ENCODE results near the gene APOBEC3G.

Gene APOBEC3G

DNA sequence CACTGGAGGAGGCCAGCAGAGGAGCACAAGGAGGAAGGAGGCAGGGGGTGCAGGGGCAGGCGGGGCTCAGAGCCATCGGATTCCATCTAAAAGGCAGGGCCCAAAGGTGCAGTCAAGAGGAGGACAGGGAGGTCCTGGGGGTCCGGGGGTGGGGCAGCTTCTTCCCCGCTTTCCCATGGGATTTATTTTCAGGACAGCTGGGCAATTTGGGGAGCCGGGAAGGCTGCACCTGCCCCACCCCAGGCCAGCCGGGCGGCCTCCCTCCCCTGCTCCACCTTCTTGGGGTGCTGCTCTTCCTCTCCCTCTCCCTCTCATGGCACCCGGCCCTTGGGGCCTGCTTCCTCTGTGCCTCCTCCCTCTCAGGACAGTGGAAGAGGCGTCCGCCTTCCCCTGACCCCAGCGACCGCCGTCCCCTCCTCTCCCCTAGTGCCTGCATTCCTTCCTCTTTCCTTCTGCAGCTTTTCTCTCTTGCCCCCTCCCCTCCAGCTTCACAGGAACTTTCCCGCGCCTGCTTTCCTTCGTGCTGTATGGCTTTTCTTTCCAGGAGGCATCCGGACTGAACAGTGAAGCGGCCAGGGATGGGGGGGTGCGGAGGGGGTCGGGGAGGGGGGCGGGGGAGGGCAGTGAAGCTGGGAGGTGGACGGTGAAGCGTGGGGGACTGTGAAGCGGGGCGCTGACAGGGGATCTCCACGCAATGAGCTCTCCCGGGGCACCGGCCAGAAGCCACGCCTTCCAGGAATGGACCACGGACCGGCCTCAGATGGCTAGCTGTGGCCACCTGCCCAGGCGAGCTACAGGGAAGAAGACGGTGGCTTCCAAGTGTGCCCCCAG, 46.9 kb downstream of the APOBEC3G start:
- H2AK5ac ChIP-seq (ENCODE audit: low read depth, low read length): peak overlapping the region; percentile 80
- peaks cover 11 to 17% of the 10 kb centered on the region in 2 donors for H3K4me1 ChIP-seq (ENCODE audit: control insufficient read depth in 2 of 2, insufficient read depth in 1 of 2, low read depth in 1 of 2, low read length in 2 of 2)
- H2BK15ac ChIP-seq (ENCODE audit: low read length): peak overlapping the region; percentile 71
- H2BK12ac ChIP-seq (ENCODE audit: low read length): peak overlapping the region; percentile 73
- H3K23ac ChIP-seq (ENCODE audit: low read depth, low read length, poor library complexity): peak overlapping the region; percentile 86
- no peak overlapping the region for H3K4me2 ChIP-seq (ENCODE audit: insufficient read depth, low read length, poor library complexity, severe bottlenecking)
- H3K79me1 ChIP-seq (ENCODE audit: low read depth, low read length): no peaks in the 10 kb centered on the region
- H4K8ac ChIP-seq (ENCODE audit: low read depth, low read length): no peak overlapping the region
- no peak for DNase-seq (ENCODE audit: low spot score)
- H3K4me3 ChIP-seq (ENCODE audit: low read length in 2 of 2): no peak overlapping the region
- H2BK120ac ChIP-seq (ENCODE audit: low read depth, low read length): peak overlapping the region; percentile 82
- H4K91ac ChIP-seq (ENCODE audit: low read depth, low read length, poor library complexity): peak overlapping the region; percentile 75
- peak overlapping the region; percentile 94 for H2BK5ac ChIP-seq (ENCODE audit: low read length)
- no peaks in the 10 kb centered on the region for H3K36me3 ChIP-seq (replicated peaks in 1 of 2; ENCODE audit: control insufficient read depth in 2 of 2, insufficient read depth in 2 of 2, low read length in 2 of 2)
- H3K27me3 ChIP-seq (ENCODE audit: control insufficient read depth in 3 of 3, insufficient read depth in 3 of 3, low read depth in 1 of 3, low read length in 3 of 3): peaks cover 0 to 2% (median 0%) of the 10 kb centered on the region in 3 experiments
- H3K4ac ChIP-seq (ENCODE audit: low read length): no peak overlapping the region
- H3K18ac ChIP-seq (ENCODE audit: low read length): peak overlapping the region; percentile 96
- peak overlapping the region; percentile 76 for H3K27ac ChIP-seq (replicated peaks; ENCODE audit: low read length)
- no CpG with 5 or more reads among the region's 33 CpGs for WGBS, 2 donors (ENCODE audit: extremely low coverage in 2 of 2, insufficient read length in 2 of 2, insufficient replicate concordance in 1 of 2)
- H3K14ac ChIP-seq (ENCODE audit: low read length): peak overlapping the region; percentile 63
- H3K9me3 ChIP-seq (replicated peaks in 1 of 2; ENCODE audit: control insufficient read depth in 2 of 2, insufficient read depth in 1 of 2, low read depth in 1 of 2, low read length in 2 of 2): peaks cover 5 to 6% of the 10 kb centered on the region in 2 donors
- H3K9ac ChIP-seq (ENCODE audit: low read depth, low read length, poor library complexity): no peak overlapping the region
- peak overlapping the region; percentile 92 for H2AFZ ChIP-seq (ENCODE audit: low read length)

DNA sequence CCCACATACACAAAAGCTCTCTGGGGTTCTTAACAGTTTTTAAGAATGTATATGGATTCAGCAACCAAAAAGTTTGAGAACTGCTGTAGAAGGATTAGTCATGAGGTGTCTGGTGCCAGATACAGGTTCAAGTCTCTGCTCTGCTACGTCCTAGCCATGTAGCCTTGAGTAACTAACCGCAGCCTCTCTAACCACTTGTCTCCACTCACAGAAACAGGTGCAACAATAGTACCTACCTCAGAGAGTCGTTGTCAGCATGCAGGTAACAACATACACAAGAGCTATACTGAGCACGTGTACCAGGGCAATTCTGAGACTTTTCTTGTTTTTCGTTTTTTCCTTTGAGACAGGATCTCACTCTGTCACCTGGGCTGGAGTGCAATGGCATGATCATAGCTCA, 48.5 kb downstream of the APOBEC3G start:
- no peak overlapping the region for H2AK5ac ChIP-seq (ENCODE audit: low read depth, low read length)
- H2BK5ac ChIP-seq (ENCODE audit: low read length): no peak overlapping the region
- H3K36me3 ChIP-seq (replicated peaks in 1 of 2; ENCODE audit: control insufficient read depth in 2 of 2, insufficient read depth in 2 of 2, low read length in 2 of 2): no peaks in the 10 kb centered on the region
- H3K23ac ChIP-seq (ENCODE audit: low read depth, low read length, poor library complexity): no peak overlapping the region
- no peak overlapping the region for H4K91ac ChIP-seq (ENCODE audit: low read depth, low read length, poor library complexity)
- no peak overlapping the region for H3K4me2 ChIP-seq (ENCODE audit: insufficient read depth, low read length, poor library complexity, severe bottlenecking)
- no peak overlapping the region for H3K14ac ChIP-seq (ENCODE audit: low read length)
- peaks cover 22 to 32% of the 10 kb centered on the region in 2 donors for H3K4me1 ChIP-seq (ENCODE audit: control insufficient read depth in 2 of 2, insufficient read depth in 1 of 2, low read depth in 1 of 2, low read length in 2 of 2)
- no peak overlapping the region for H3K4me3 ChIP-seq (ENCODE audit: low read length in 2 of 2)
- peaks cover 0 to 2% (median 0%) of the 10 kb centered on the region in 3 experiments for H3K27me3 ChIP-seq (ENCODE audit: control insufficient read depth in 3 of 3, insufficient read depth in 3 of 3, low read depth in 1 of 3, low read length in 3 of 3)
- peaks cover 5 to 6% of the 10 kb centered on the region in 2 donors for H3K9me3 ChIP-seq (replicated peaks in 1 of 2; ENCODE audit: control insufficient read depth in 2 of 2, insufficient read depth in 1 of 2, low read depth in 1 of 2, low read length in 2 of 2)
- H3K4ac ChIP-seq (ENCODE audit: low read length): no peak overlapping the region
- H2AFZ ChIP-seq (ENCODE audit: low read length): no peak overlapping the region
- H2BK12ac ChIP-seq (ENCODE audit: low read length): peak overlapping the region; percentile 30
- no peak for DNase-seq (ENCODE audit: low spot score)
- H2BK120ac ChIP-seq (ENCODE audit: low read depth, low read length): no peak overlapping the region
- WGBS, 2 donors (ENCODE audit: extremely low coverage in 2 of 2, insufficient read length in 2 of 2, insufficient replicate concordance in 1 of 2): no CpG with 5 or more reads among the region's 5 CpGs
- H3K18ac ChIP-seq (ENCODE audit: low read length): no peak overlapping the region
- no peaks in the 10 kb centered on the region for H3K79me1 ChIP-seq (ENCODE audit: low read depth, low read length)
- H3K27ac ChIP-seq (replicated peaks; ENCODE audit: low read length): no peak overlapping the region
- no peak overlapping the region for H4K8ac ChIP-seq (ENCODE audit: low read depth, low read length)
- H3K9ac ChIP-seq (ENCODE audit: low read depth, low read length, poor library complexity): no peak overlapping the region
- H2BK15ac ChIP-seq (ENCODE audit: low read length): peak overlapping the region; percentile 55

DNA sequence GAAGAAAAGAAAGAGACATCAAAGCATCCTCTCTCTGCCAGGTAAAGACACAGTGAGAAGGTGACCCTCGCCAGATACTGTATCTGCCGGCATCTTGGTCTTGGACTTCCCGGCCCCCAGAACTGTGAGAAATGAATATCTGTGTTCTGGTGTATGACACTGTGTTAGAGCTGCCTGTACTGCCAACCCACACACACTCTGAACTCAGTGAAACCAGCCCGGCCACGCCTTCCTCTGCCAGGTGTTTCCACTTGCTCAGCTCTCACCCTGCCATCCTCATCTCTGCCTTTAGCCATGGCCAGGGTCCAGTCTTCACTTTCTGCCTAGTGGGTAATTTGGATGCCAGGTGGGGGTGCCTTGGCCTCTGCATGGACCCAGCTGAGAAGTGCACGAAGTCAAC, 51.4 kb downstream of the APOBEC3G start:
- Histone ChIP-seq H3K4ac (ENCODE audit: low read length) (no peak overlapping the region), H3K36me3 (replicated peaks in 1 of 2; ENCODE audit: control insufficient read depth in 2 of 2, insufficient read depth in 2 of 2, low read length in 2 of 2) (no peaks in the 10 kb centered on the region), H2BK15ac (ENCODE audit: low read length) (peak overlapping the region; percentile 78), H2BK12ac (ENCODE audit: low read length) (no peak overlapping the region), H2AFZ (ENCODE audit: low read length) (no peak overlapping the region), H4K8ac (ENCODE audit: low read depth, low read length) (no peak overlapping the region), H3K79me1 (ENCODE audit: low read depth, low read length) (no peaks in the 10 kb centered on the region), H2AK5ac (ENCODE audit: low read depth, low read length) (peak overlapping the region; percentile 88), H2BK5ac (ENCODE audit: low read length) (no peak overlapping the region), H3K4me3 (ENCODE audit: low read length in 2 of 2) (no peak overlapping the region), H2BK120ac (ENCODE audit: low read depth, low read length) (peak overlapping the region; percentile 45), H3K23ac (ENCODE audit: low read depth, low read length, poor library complexity) (no peak overlapping the region), H3K4me2 (ENCODE audit: insufficient read depth, low read length, poor library complexity, severe bottlenecking) (no peak overlapping the region), H4K91ac (ENCODE audit: low read depth, low read length, poor library complexity) (no peak overlapping the region), H3K9ac (ENCODE audit: low read depth, low read length, poor library complexity) (no peak overlapping the region), H3K27me3 (ENCODE audit: control insufficient read depth in 3 of 3, insufficient read depth in 3 of 3, low read depth in 1 of 3, low read length in 3 of 3) (peaks cover 0 to 2% (median 0%) of the 10 kb centered on the region in 3 experiments), H3K14ac (ENCODE audit: low read length) (no peak overlapping the region), H3K4me1 (ENCODE audit: control insufficient read depth in 2 of 2, insufficient read depth in 1 of 2, low read depth in 1 of 2, low read length in 2 of 2) (peaks cover 36 to 50% of the 10 kb centered on the region in 2 donors), H3K27ac (replicated peaks; ENCODE audit: low read length) (no peak overlapping the region), H3K9me3 (replicated peaks in 1 of 2; ENCODE audit: control insufficient read depth in 2 of 2, insufficient read depth in 1 of 2, low read depth in 1 of 2, low read length in 2 of 2) (peaks cover 5 to 6% of the 10 kb centered on the region in 2 donors), H3K18ac (ENCODE audit: low read length) (peak overlapping the region; percentile 20)
- DNase-seq (ENCODE audit: low spot score): no peak
- WGBS, 2 donors (ENCODE audit: extremely low coverage in 2 of 2, insufficient read length in 2 of 2, insufficient replicate concordance in 1 of 2): no CpG with 5 or more reads among the region's 6 CpGs

DNA sequence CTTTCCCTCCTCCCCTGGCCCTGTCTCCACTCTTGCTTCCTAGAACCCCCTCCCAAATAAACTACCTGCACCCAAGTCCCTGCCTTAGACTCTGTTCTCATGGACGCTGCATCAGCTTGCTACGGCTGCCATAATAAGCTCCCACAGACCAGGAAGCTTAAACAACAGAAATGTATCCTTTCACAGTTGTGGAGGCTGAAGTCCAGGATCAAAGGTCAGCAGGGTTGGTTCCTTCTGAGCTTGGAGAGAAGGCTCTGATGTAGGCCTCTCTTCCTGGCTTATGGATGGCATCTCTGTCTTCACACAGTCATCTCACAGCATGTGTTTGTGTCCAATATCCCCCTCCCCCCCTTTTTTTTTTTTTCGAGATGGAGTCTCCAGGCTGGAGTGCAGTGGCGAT, 52.0 kb downstream of the APOBEC3G start:
- peaks cover 0 to 2% (median 0%) of the 10 kb centered on the region in 3 experiments for H3K27me3 ChIP-seq (ENCODE audit: control insufficient read depth in 3 of 3, insufficient read depth in 3 of 3, low read depth in 1 of 3, low read length in 3 of 3)
- H3K4me1 ChIP-seq (ENCODE audit: control insufficient read depth in 2 of 2, insufficient read depth in 1 of 2, low read depth in 1 of 2, low read length in 2 of 2): peaks cover 32 to 45% of the 10 kb centered on the region in 2 donors
- H3K36me3 ChIP-seq (replicated peaks in 1 of 2; ENCODE audit: control insufficient read depth in 2 of 2, insufficient read depth in 2 of 2, low read length in 2 of 2): no peaks in the 10 kb centered on the region
- DNase-seq (ENCODE audit: low spot score): no peak
- H4K8ac ChIP-seq (ENCODE audit: low read depth, low read length): no peak overlapping the region
- no peak overlapping the region for H4K91ac ChIP-seq (ENCODE audit: low read depth, low read length, poor library complexity)
- H3K9me3 ChIP-seq (replicated peaks in 1 of 2; ENCODE audit: control insufficient read depth in 2 of 2, insufficient read depth in 1 of 2, low read depth in 1 of 2, low read length in 2 of 2): peaks cover 5 to 6% of the 10 kb centered on the region in 2 donors
- no peak overlapping the region for H2BK5ac ChIP-seq (ENCODE audit: low read length)
- H3K27ac ChIP-seq (replicated peaks; ENCODE audit: low read length): no peak overlapping the region
- no peak overlapping the region for H3K9ac ChIP-seq (ENCODE audit: low read depth, low read length, poor library complexity)
- no peak overlapping the region for H3K4me2 ChIP-seq (ENCODE audit: insufficient read depth, low read length, poor library complexity, severe bottlenecking)
- peak overlapping the region; percentile 78 for H2BK15ac ChIP-seq (ENCODE audit: low read length)
- no peak overlapping the region for H2BK12ac ChIP-seq (ENCODE audit: low read length)
- H3K14ac ChIP-seq (ENCODE audit: low read length): no peak overlapping the region
- H3K18ac ChIP-seq (ENCODE audit: low read length): no peak overlapping the region
- H2BK120ac ChIP-seq (ENCODE audit: low read depth, low read length): no peak overlapping the region
- no peaks in the 10 kb centered on the region for H3K79me1 ChIP-seq (ENCODE audit: low read depth, low read length)
- WGBS, 2 donors (ENCODE audit: extremely low coverage in 2 of 2, insufficient read length in 2 of 2, insufficient replicate concordance in 1 of 2): no CpG with 5 or more reads among the region's 4 CpGs
- H2AK5ac ChIP-seq (ENCODE audit: low read depth, low read length): peak overlapping the region; percentile 88
- no peak overlapping the region for H3K4me3 ChIP-seq (ENCODE audit: low read length in 2 of 2)
- no peak overlapping the region for H3K23ac ChIP-seq (ENCODE audit: low read depth, low read length, poor library complexity)
- no peak overlapping the region for H2AFZ ChIP-seq (ENCODE audit: low read length)
- no peak overlapping the region for H3K4ac ChIP-seq (ENCODE audit: low read length)
